ENCODE results near the gene CELF4.

DNA sequence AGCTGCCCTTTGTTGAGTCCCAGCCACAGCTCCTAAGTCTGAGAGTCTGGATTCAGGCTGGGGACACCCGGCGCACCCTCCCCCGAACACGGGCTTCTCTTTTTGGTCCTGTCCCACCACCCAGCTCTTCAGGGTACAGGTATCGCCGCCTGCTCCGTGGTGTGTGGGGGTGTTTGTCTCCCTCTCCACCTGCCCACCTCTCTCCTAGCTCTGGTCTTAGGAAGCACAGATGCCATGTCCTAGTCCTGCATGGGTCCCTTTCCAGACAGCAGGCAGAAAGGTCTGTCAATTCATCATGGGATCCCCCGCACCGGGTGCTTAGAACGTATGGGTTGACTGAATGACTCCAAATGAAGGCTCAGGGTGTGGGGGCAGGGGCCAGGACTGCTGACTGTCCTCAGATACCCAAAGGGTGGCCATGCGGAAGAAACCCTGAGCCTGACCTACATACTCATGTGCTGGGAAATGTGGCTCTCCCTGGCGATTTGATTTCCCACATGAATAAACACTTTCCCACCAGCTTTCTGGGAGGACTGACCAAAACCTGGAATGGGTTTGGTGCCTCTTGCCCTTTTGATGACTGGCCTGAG lies 156.8 kb downstream of the CELF4 start:
- TF ChIP-seq, protein P1, sequence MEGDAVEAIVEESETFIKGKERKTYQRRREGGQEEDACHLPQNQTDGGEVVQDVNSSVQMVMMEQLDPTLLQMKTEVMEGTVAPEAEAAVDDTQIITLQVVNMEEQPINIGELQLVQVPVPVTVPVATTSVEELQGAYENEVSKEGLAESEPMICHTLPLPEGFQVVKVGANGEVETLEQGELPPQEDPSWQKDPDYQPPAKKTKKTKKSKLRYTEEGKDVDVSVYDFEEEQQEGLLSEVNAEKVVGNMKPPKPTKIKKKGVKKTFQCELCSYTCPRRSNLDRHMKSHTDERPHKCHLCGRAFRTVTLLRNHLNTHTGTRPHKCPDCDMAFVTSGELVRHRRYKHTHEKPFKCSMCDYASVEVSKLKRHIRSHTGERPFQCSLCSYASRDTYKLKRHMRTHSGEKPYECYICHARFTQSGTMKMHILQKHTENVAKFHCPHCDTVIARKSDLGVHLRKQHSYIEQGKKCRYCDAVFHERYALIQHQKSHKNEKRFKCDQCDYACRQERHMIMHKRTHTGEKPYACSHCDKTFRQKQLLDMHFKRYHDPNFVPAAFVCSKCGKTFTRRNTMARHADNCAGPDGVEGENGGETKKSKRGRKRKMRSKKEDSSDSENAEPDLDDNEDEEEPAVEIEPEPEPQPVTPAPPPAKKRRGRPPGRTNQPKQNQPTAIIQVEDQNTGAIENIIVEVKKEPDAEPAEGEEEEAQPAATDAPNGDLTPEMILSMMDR (IDR thresholded peaks at IDR 0.05), result no peak
- TF ChIP-seq POLR2AphosphoS5 (IDR thresholded peaks at IDR 0.05; ENCODE audit: low read depth, low read length), result no peak
- no peak for TF ChIP-seq SIN3A (IDR thresholded peaks at IDR 0.05; ENCODE audit: borderline replicate concordance, insufficient read depth, low read depth, low read length)
- no peak for TF ChIP-seq REST (IDR thresholded peaks at IDR 0.05; ENCODE audit: insufficient read depth in 1 of 2, low read depth in 2 of 2, low read length in 1 of 2)
- TF ChIP-seq TCF7L2 (IDR thresholded peaks at IDR 0.05; ENCODE audit: low read depth, low read length), result no peak
